K562 (cell line): ENCODE data around the gene JAG2. TPM values are rescaled to one million over a fixed set of nuclear protein-coding genes. Genes with fewer than 3 reads are reported as not detected.
A peak's percentile ranks its signal among the peaks of the same experiment; 100 is the strongest.

Experiments
- ATAC-seq: fragments of 200-7000 bp; cut with Tn5 transposase; 3 replicates; pipeline ENCODE4 v1.9.1; 2020; ENCODE audit warnings: moderate library complexity
- BruUV-seq: library from RNA; stranded (reverse); fragments of 400-500 nt; replicated peaks from 2 replicates; lab custom pipeline; 2021; lab: Mats Ljungman, UMichigan
- CTCF ChIA-PET: fragments of 300-600 bp; formaldehyde crosslinking; extraction: SDS; loops from one replicate; lab custom pipeline; 2021; ENCODE audit warnings: low intra/inter-chr PET ratio; lab: Yijun Ruan, JAX
- POLR2A ChIA-PET: fragments of 300-600, 350-650 bp; sonication (Branson Sonifier 250); formaldehyde crosslinking; extraction: SDS; loops from one replicate; lab custom pipeline; 2021; ENCODE audit warnings: antibody characterized with exemption, inconsistent platforms; lab: Yijun Ruan, JAX
- DNase-seq, 4 experiments: peaks; one replicate each; pipeline versions ENCODE4 v3.0.0 to v3.0.0-alpha.2; 2011 to 2018; ENCODE audit warnings: low spot score in 3 of 4, mixed read lengths in 3 of 4; ENCODE audit errors: extremely low read depth in 1 of 4
- FAIRE-seq: peaks from 2 replicates; lab custom pipeline; 2011; peaks lifted over from hg19 to GRCh38; lab: Jason Lieb, UNC
- H2AFZ ChIP-seq: 2 replicates; pipeline ENCODE4 v1.6.0; 2011; ENCODE audit warnings: low read depth, low read length, control low read depth, inconsistent platforms
- H3K27ac ChIP-seq: fragments of 200-600 bp; 3 replicates; pipeline ENCODE4 v1.8.0; 2011; ENCODE audit warnings: low read depth, mild to moderate bottlenecking, control low read depth, inconsistent platforms, low read length, moderate library complexity, mixed read lengths; ENCODE audit errors: extremely low read depth
- H3K27me3 ChIP-seq, 2 experiments: fragments of 300-600 bp in 1 of 2; 2 replicates in 1 of 2; 3 replicates in 1 of 2; pipeline versions ENCODE4 v1.6.0 to v1.8.0; 2011; ENCODE audit warnings: inconsistent platforms in 2 of 2, low read length in 2 of 2, mild to moderate bottlenecking in 1 of 2, mixed read lengths in 1 of 2, moderate library complexity in 1 of 2; ENCODE audit not compliant: control insufficient read depth in 2 of 2, insufficient read depth in 2 of 2
- H3K36me3 ChIP-seq: fragments of 300-600 bp; 3 replicates; pipeline ENCODE4 v1.8.0; 2011; ENCODE audit warnings: mild to moderate bottlenecking, low read length, inconsistent platforms; ENCODE audit not compliant: control insufficient read depth, insufficient read depth
- H3K4me1 ChIP-seq, 2 experiments: fragments of 200-600 bp in 1 of 2; replicated peaks in 1 of 2; 2 replicates in 1 of 2; 3 replicates in 1 of 2; pipeline versions ENCODE4 v1.5.1 to v1.8.0; 2011; ENCODE audit warnings: inconsistent platforms in 2 of 2, low read length in 2 of 2, mild to moderate bottlenecking in 1 of 2, mixed read lengths in 1 of 2, moderate library complexity in 1 of 2; ENCODE audit not compliant: control insufficient read depth in 2 of 2, insufficient read depth in 2 of 2
- H3K4me2 ChIP-seq: 2 replicates; pipeline ENCODE4 v1.6.1; 2011; ENCODE audit warnings: low read length, control low read depth, inconsistent platforms, mixed read lengths; ENCODE audit not compliant: insufficient read depth
- H3K4me3 ChIP-seq: fragments of 200-600 bp; sonication (generic), shearing (Covaris generic); 2 replicates; pipeline ENCODE4 v1.5.1; 2016; ENCODE audit warnings: control low read depth, inconsistent platforms
- H3K79me2 ChIP-seq: fragments of 200-600 bp; 3 replicates; pipeline ENCODE4 v1.8.0; 2011; ENCODE audit warnings: low read length, inconsistent platforms; ENCODE audit not compliant: control insufficient read depth, insufficient read depth
- H3K9ac ChIP-seq, 2 experiments: 2 replicates each; pipeline versions ENCODE4 v1.6.0 to v1.6.1; 2011; ENCODE audit warnings: low read depth in 2 of 2, low read length in 2 of 2, control low read depth in 1 of 2, inconsistent platforms in 1 of 2, mild to moderate bottlenecking in 1 of 2, mixed read lengths in 1 of 2; ENCODE audit not compliant: insufficient read depth in 1 of 2
- H3K9me1 ChIP-seq: one replicate; pipeline ENCODE4 v1.6.0; 2011; ENCODE audit warnings: inconsistent platforms, mild to moderate bottlenecking, low read length, moderate library complexity; ENCODE audit not compliant: control insufficient read depth, insufficient read depth
- H3K9me3 ChIP-seq: replicated peaks from 2 replicates; pipeline ENCODE4 v1.5.1; 2011; ENCODE audit warnings: low read depth, low read length, inconsistent platforms; ENCODE audit not compliant: control insufficient read depth, insufficient read depth
- H4K20me1 ChIP-seq: replicated peaks from 2 replicates; pipeline ENCODE4 v1.6.1; 2011; ENCODE audit warnings: low read length, inconsistent platforms, mixed read lengths; ENCODE audit not compliant: control insufficient read depth, insufficient read depth
- BACH1 ChIP-seq: fragments of 200-800 bp; sonication (Bioruptor generic); IDR thresholded peaks from 2 replicates; pipeline ENCODE4 v1.6.1; 2016; ENCODE audit warnings: missing genetic modification characterization, missing compliant biosample characterization
- PCBP2 ChIP-seq: fragments of 200-400 bp; formaldehyde crosslinking; IDR thresholded peaks from 2 replicates; pipeline ENCODE4 v1.6.1; 2018; ENCODE audit warnings: low read length, low read depth, mild to moderate bottlenecking, moderate library complexity; ENCODE audit not compliant: poor library complexity, severe bottlenecking
- ZNF740 ChIP-seq, 3 experiments: fragments of 200-800 bp in 1 of 3; sonication (Bioruptor generic) in 1 of 3; sonication (generic) in 1 of 3; formaldehyde crosslinking in 1 of 3; IDR thresholded peaks; 2 replicates each; pipeline versions ENCODE4 v1.6.1 to v1.8.0; 2016 to 2022; ENCODE audit warnings: mild to moderate bottlenecking in 2 of 3, missing compliant biosample characterization in 2 of 3, missing genetic modification characterization in 2 of 3, missing genetic modification reagents in 1 of 3
- WGBS: fragments of 100-300 bp; shearing (Covaris generic); methylation state at CpG from one replicate; pipeline ENCODE4 v1.1.6; 2016; ENCODE audit warnings: low coverage, mixed read lengths; ENCODE audit not compliant: insufficient coverage; ENCODE audit errors: missing lambda C conversion rate; 5-methylcytosine and 5-hydroxymethylcytosine counted together
- in situ Hi-C: fragments of 300-500 bp; cut with MboI; formaldehyde crosslinking; loops from 4 replicates; pipeline ENCODE4 v1.15.0; 2018; ENCODE audit warnings: inconsistent platforms, mixed read lengths
- intact Hi-C: fragments of 100-400 bp; cut with micrococcal nuclease; formaldehyde crosslinking; loops from 2 replicates; pipeline ENCODE4 v1.14.2; 2022
- polyA plus RNA-seq, 8 experiments: library from polyadenylated mRNA; depleted of rRNA in 4 of 8; stranded (reverse) in 5 of 8; unstranded in 3 of 8; fragments of >200 nt; fragmentation: Nextera tagmentation in 2 of 8; fragmentation: Illumina TruSeq in 1 of 8; extraction: Ambion mirVana in 2 of 8; extraction: Trizol in 1 of 8; gene quantifications; 2 replicates each; pipeline versions ENCODE4 v1.2.1 to v1.2.3, GENCODE V29; 2011 to 2014; ENCODE audit warnings: inconsistent platforms in 1 of 8, missing spikeins in 1 of 8
- total RNA-seq, 7 experiments: library from RNA; depleted of rRNA in 6 of 7; stranded (reverse); fragments of >200 nt in 6 of 7; fragmentation: Illumina TruSeq in 2 of 7; extraction: Trizol in 2 of 7; gene quantifications; 2 replicates each; pipeline versions ENCODE4 v1.2.1 to v1.2.3, GENCODE V29; 2011 to 2021; ENCODE audit warnings: low replicate concordance in 1 of 7
- TF ChIP-seq, protein P1 (sequence below): fragments of 450-650 bp; IDR thresholded peaks from 2 replicates; pipeline ENCODE4 v1.6.1; 2018; ENCODE audit not compliant: partially characterized antibody

Gene JAG2
- total and polyA plus RNA-seq, 9 of the 15 experiments (the other 6 are each of a cell fraction or from before 2014, with no cell fraction given) = 0.25 to 48.4 (median 8.6) TPM

GRCh38 chr14:105195522-105196264 is 27.1 kb upstream of the JAG2 start:
- peaks cover 6 to 72% of the 10 kb centered on the region in 2 experiments; a peak in 3 of 5 replicates for H3K4me1 ChIP-seq
- ChIA-PET CTCF (no interaction called here), POLR2A (interaction anchor here (0.8 to 1.5 kb wide), 2 partner anchors 13 to 146 kb away, joined by 3 to 5 read pairs; no protein-coding TSS in a partner anchor)
- H3K4me2 ChIP-seq = no peak overlapping the region
- DNase-seq (no peak), FAIRE-seq (no peak), ATAC-seq (no peak)
- no peak overlapping the region for H3K27ac ChIP-seq
- no TSS peak for BruUV-seq
- in situ Hi-C loops = no loop called here
- H3K36me3 ChIP-seq = no peaks in the 10 kb centered on the region
- H3K4me3 ChIP-seq = no peak overlapping the region
- no peaks in the 10 kb centered on the region for H4K20me1 ChIP-seq
- H3K79me2 ChIP-seq = no peaks in the 10 kb centered on the region
- peak overlapping the region in 1 of 2 experiments; percentile 4; a peak in 1 of 4 replicates for H3K9ac ChIP-seq
- intact Hi-C loops = no loop called here
- 6% methylated on average over 20 of the region's 25 CpGs for WGBS
- no peaks in the 10 kb centered on the region for H3K9me1 ChIP-seq
- TF ChIP-seq, protein P1, sequence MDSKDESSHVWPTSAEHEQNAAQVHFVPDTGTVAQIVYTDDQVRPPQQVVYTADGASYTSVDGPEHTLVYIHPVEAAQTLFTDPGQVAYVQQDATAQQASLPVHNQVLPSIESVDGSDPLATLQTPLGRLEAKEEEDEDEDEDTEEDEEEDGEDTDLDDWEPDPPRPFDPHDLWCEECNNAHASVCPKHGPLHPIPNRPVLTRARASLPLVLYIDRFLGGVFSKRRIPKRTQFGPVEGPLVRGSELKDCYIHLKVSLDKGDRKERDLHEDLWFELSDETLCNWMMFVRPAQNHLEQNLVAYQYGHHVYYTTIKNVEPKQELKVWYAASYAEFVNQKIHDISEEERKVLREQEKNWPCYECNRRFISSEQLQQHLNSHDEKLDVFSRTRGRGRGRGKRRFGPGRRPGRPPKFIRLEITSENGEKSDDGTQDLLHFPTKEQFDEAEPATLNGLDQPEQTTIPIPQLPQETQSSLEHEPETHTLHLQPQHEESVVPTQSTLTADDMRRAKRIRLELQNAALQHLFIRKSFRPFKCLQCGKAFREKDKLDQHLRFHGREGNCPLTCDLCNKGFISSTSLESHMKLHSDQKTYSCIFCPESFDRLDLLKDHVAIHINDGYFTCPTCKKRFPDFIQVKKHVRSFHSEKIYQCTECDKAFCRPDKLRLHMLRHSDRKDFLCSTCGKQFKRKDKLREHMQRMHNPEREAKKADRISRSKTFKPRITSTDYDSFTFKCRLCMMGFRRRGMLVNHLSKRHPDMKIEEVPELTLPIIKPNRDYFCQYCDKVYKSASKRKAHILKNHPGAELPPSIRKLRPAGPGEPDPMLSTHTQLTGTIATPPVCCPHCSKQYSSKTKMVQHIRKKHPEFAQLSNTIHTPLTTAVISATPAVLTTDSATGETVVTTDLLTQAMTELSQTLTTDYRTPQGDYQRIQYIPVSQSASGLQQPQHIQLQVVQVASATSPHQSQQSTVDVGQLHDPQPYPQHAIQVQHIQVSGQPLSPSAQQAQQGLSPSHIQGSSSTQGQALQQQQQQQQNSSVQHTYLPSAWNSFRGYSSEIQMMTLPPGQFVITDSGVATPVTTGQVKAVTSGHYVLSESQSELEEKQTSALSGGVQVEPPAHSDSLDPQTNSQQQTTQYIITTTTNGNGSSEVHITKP = peak; percentile 11
- TF ChIP-seq PCBP2 = no peak
- TF ChIP-seq ZNF740 (CRISPR knock-in tag; IDR thresholded peaks at IDR 0.05) = peak; percentile 95
- peak in 1 of 2 experiments; percentile 54; a peak in 2 of 4 replicates for TF ChIP-seq ZNF740 (tag; IDR thresholded peaks at IDR 0.05)
- TF ChIP-seq BACH1 (tag) = no peak
- H3K27me3 ChIP-seq = peaks cover 0 to 7% of the 10 kb centered on the region in 2 experiments; a peak in 1 of 5 replicates
- no peak overlapping the region for H2AFZ ChIP-seq
- H3K9me3 ChIP-seq = no peaks in the 10 kb centered on the region
